DND-41 (cell line): ENCODE results near the gene AP1G2.
A peak's percentile ranks its signal among the peaks of the same experiment; 100 is the strongest.

Source experiments
- ATAC-seq: fragments of 200-7000 bp; cut with Tn5 transposase; 3 replicates; pipeline ENCODE4 v1.9.1; 2021; ENCODE audit warnings: low read depth; ENCODE audit not compliant: insufficient read depth
- DNase-seq: peaks from one replicate; pipeline ENCODE4 v3.0.0-alpha.2; 2020
- H2AFZ ChIP-seq: 2 replicates; pipeline ENCODE4 v1.6.0; 2012; ENCODE audit warnings: low read depth, low read length
- H3K27ac ChIP-seq: 2 replicates; pipeline ENCODE4 v1.5.1; 2012; ENCODE audit warnings: low read length, inconsistent platforms
- H3K27me3 ChIP-seq: fragments of 200-600 bp; sonication (generic); 2 replicates; pipeline ENCODE4 v1.6.0; 2012; ENCODE audit warnings: low read length, mild to moderate bottlenecking, inconsistent platforms; ENCODE audit not compliant: insufficient read depth, poor library complexity
- H3K36me3 ChIP-seq: 2 replicates; pipeline ENCODE4 v1.5.1; 2012; ENCODE audit warnings: low read length, inconsistent platforms; ENCODE audit not compliant: insufficient read depth
- H3K4me1 ChIP-seq: 2 replicates; pipeline ENCODE4 v1.5.1; 2012; ENCODE audit warnings: mild to moderate bottlenecking, low read length; ENCODE audit not compliant: insufficient read depth
- H3K4me2 ChIP-seq: 2 replicates; pipeline ENCODE4 v1.6.0; 2012; ENCODE audit warnings: mild to moderate bottlenecking, moderate library complexity, low read length, inconsistent platforms; ENCODE audit not compliant: insufficient read depth
- H3K4me3 ChIP-seq, 2 experiments: fragments of 200-600 bp in 1 of 2; shearing (Covaris generic) in 1 of 2; 2 replicates each; pipeline ENCODE4 v1.5.1; 2012 to 2016; ENCODE audit warnings: inconsistent platforms in 2 of 2, low read length in 2 of 2, mild to moderate bottlenecking in 2 of 2, low read depth in 1 of 2, moderate library complexity in 1 of 2
- H3K79me2 ChIP-seq: 2 replicates; pipeline ENCODE4 v1.6.0; 2012; ENCODE audit warnings: low read length, inconsistent platforms; ENCODE audit not compliant: insufficient read depth
- H3K9ac ChIP-seq: 2 replicates; pipeline ENCODE4 v1.6.0; 2012; ENCODE audit warnings: low read depth, mild to moderate bottlenecking, inconsistent platforms, low read length, moderate library complexity
- H3K9me3 ChIP-seq: 2 replicates; pipeline ENCODE4 v1.5.1; 2012; ENCODE audit warnings: low read length, moderate library complexity, mild to moderate bottlenecking, inconsistent platforms; ENCODE audit not compliant: insufficient read depth, severe bottlenecking
- H4K20me1 ChIP-seq: 2 replicates; pipeline ENCODE4 v1.6.0; 2012; ENCODE audit warnings: low read length; ENCODE audit not compliant: insufficient read depth
- EZH2 ChIP-seq: IDR thresholded peaks from 3 replicates; pipeline ENCODE4 v1.6.1; 2012; ENCODE audit warnings: borderline replicate concordance, low read depth, mild to moderate bottlenecking, moderate library complexity, low read length, inconsistent platforms; ENCODE audit not compliant: severe bottlenecking
- TF ChIP-seq, protein P1 (sequence below): IDR thresholded peaks from 2 replicates; pipeline ENCODE4 v1.5.1; 2012; ENCODE audit warnings: borderline replicate concordance, low read length, moderate library complexity, mild to moderate bottlenecking; ENCODE audit not compliant: poor library complexity, severe bottlenecking; ENCODE audit errors: extremely low read depth

AP1G2 gene

DNA sequence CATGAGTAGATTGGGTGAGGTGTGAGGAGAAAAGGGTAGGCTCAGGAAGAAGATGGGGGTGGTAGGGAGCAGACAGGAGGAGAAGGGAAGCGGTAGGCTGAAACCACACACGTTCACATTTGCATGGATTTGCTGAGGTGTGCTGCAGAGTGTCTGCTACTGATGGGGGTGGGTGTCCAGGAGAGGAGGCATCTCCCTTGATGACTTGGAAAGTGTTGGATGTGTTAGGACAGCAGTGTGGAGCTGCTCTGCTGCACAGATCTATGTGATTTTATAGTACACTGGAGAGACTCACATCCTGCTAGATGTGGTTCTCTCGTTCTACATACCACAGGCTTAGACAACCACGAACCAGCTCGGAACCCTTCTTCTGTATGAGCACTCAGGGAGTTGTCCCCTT is 25.3 kb downstream of the AP1G2 start:
- H3K4me2 ChIP-seq = no peak overlapping the region
- DNase-seq (no peak), ATAC-seq (no peak)
- H3K27ac ChIP-seq = no peak overlapping the region
- no peak overlapping the region for H2AFZ ChIP-seq
- no peak overlapping the region for H3K9ac ChIP-seq
- H3K79me2 ChIP-seq = no peaks in the 10 kb centered on the region
- H3K27me3 ChIP-seq = no peaks in the 10 kb centered on the region
- H3K36me3 ChIP-seq = no peaks in the 10 kb centered on the region
- H3K4me1 ChIP-seq = no peaks in the 10 kb centered on the region
- no peaks in the 10 kb centered on the region for H3K9me3 ChIP-seq
- TF ChIP-seq, protein P1, sequence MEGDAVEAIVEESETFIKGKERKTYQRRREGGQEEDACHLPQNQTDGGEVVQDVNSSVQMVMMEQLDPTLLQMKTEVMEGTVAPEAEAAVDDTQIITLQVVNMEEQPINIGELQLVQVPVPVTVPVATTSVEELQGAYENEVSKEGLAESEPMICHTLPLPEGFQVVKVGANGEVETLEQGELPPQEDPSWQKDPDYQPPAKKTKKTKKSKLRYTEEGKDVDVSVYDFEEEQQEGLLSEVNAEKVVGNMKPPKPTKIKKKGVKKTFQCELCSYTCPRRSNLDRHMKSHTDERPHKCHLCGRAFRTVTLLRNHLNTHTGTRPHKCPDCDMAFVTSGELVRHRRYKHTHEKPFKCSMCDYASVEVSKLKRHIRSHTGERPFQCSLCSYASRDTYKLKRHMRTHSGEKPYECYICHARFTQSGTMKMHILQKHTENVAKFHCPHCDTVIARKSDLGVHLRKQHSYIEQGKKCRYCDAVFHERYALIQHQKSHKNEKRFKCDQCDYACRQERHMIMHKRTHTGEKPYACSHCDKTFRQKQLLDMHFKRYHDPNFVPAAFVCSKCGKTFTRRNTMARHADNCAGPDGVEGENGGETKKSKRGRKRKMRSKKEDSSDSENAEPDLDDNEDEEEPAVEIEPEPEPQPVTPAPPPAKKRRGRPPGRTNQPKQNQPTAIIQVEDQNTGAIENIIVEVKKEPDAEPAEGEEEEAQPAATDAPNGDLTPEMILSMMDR = no peak
- TF ChIP-seq EZH2 = no peak
- no peaks in the 10 kb centered on the region; the same call in 1 of the 2 replicates for H4K20me1 ChIP-seq
- no peak overlapping the region for H3K4me3 ChIP-seq

DNA sequence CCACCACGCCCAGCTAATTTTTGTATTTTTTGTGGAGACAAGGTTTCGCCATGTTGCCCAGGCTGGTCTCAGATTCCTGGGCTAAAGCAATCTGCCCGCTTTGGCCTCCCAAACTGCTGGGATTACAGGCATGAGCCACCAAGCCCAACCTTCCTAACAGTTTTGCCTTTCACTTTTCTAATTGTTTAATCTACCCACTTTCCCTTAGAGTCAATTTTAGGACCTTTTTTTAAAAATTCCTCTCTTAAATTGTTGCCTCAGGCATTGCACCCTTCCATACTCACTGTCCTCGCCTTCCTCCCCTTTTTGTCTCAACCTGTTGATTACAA is 27.5 kb downstream of the AP1G2 start:
- H3K4me2 ChIP-seq = no peak overlapping the region
- no peaks in the 10 kb centered on the region for H3K36me3 ChIP-seq
- ATAC-seq = no peak

GRCh38 chr14:23539248-23540140 is 28.1 kb downstream of the AP1G2 start:
- Histone ChIP-seq H3K4me1 (no peaks in the 10 kb centered on the region), H3K27ac (no peak overlapping the region), H4K20me1 (no peaks in the 10 kb centered on the region; the same call in 1 of the 2 replicates), H2AFZ (no peak overlapping the region), H3K36me3 (no peaks in the 10 kb centered on the region), H3K4me2 (no peak overlapping the region), H3K79me2 (no peaks in the 10 kb centered on the region), H3K27me3 (no peaks in the 10 kb centered on the region), H3K9ac (no peak overlapping the region), H3K4me3 (no peak overlapping the region), H3K9me3 (no peaks in the 10 kb centered on the region)
- ATAC-seq = peak; percentile 87
- peak; percentile 39 for DNase-seq
- TF ChIP-seq EZH2 = no peak
- TF ChIP-seq, protein P1 = peak; percentile 87

More for the DNA sequence above, 27.5 kb downstream of the AP1G2 start:
- no peak overlapping the region for H2AFZ ChIP-seq
- no peaks in the 10 kb centered on the region for H3K4me1 ChIP-seq
- TF ChIP-seq, protein P1 = no peak
- TF ChIP-seq EZH2 = no peak
- no peak for DNase-seq
- no peak overlapping the region for H3K4me3 ChIP-seq
- no peaks in the 10 kb centered on the region for H3K79me2 ChIP-seq
- H3K9me3 ChIP-seq = no peaks in the 10 kb centered on the region
- H3K27me3 ChIP-seq = no peaks in the 10 kb centered on the region
- no peaks in the 10 kb centered on the region; the same call in 1 of the 2 replicates for H4K20me1 ChIP-seq
- no peak overlapping the region for H3K27ac ChIP-seq
- no peak overlapping the region for H3K9ac ChIP-seq
